MM.1S (cell line): ENCODE measurements around the gene RNF20.

ENCODE experiments used
- DNase-seq: peaks from one replicate; pipeline ENCODE4 v3.0.0-alpha.2; 2015
- H2AFZ ChIP-seq: fragments of 300-600 bp; sonication (generic); 2 replicates; pipeline ENCODE4 v1.6.0; 2016; ENCODE audit warnings: antibody characterized with exemption, low read length
- H3F3A ChIP-seq: fragments of 300-600 bp; sonication (generic); 2 replicates; pipeline ENCODE4 v1.6.1; 2016; ENCODE audit warnings: mild to moderate bottlenecking, antibody characterized with exemption, low read length, moderate library complexity, mixed read lengths; ENCODE audit not compliant: insufficient read depth
- H3K27ac ChIP-seq: fragments of 300-600 bp; sonication (generic); 2 replicates; pipeline ENCODE4 v1.5.1; 2016; ENCODE audit warnings: mild to moderate bottlenecking, low read length
- H3K27me3 ChIP-seq: fragments of 300-600 bp; sonication (generic); replicated peaks from 2 replicates; pipeline ENCODE4 v1.6.0; 2016; ENCODE audit warnings: low read length; ENCODE audit not compliant: insufficient read depth
- H3K36me3 ChIP-seq: fragments of 300-600 bp; sonication (generic); replicated peaks from 2 replicates; pipeline ENCODE4 v1.6.1; 2016; ENCODE audit warnings: mild to moderate bottlenecking, low read length, mixed read lengths; ENCODE audit not compliant: insufficient read depth
- H3K4me1 ChIP-seq: fragments of 300-600 bp; sonication (generic); 2 replicates; pipeline ENCODE4 v1.6.1; 2016; ENCODE audit warnings: low read length, mixed read lengths
- H3K4me2 ChIP-seq: fragments of 300-600 bp; sonication (generic); 2 replicates; pipeline ENCODE4 v1.6.0; 2016; ENCODE audit warnings: low read depth, low read length
- H3K4me3 ChIP-seq: fragments of 300-600 bp; sonication (generic); 2 replicates; pipeline ENCODE4 v1.5.1; 2016; ENCODE audit warnings: low read length, mixed read lengths
- H3K79me2 ChIP-seq: fragments of 300-600 bp; sonication (generic); 2 replicates; pipeline ENCODE4 v1.6.1; 2016; ENCODE audit warnings: mixed run types, low read length, mixed read lengths
- H3K9ac ChIP-seq: fragments of 300-600 bp; sonication (generic); 2 replicates; pipeline ENCODE4 v1.6.1; 2016; ENCODE audit warnings: low read length, mixed read lengths
- H3K9me2 ChIP-seq: fragments of 300-600 bp; sonication (generic); replicated peaks from 2 replicates; pipeline ENCODE4 v1.6.1; 2016; ENCODE audit warnings: mild to moderate bottlenecking, low read length, mixed read lengths; ENCODE audit not compliant: insufficient read depth
- H3K9me3 ChIP-seq: fragments of 300-600 bp; sonication (generic); replicated peaks from 2 replicates; pipeline ENCODE4 v1.6.1; 2016; ENCODE audit warnings: mild to moderate bottlenecking, low read length, mixed read lengths; ENCODE audit not compliant: insufficient read depth
- H4K20me1 ChIP-seq: fragments of 300-600 bp; sonication (generic); 2 replicates; pipeline ENCODE4 v1.6.1; 2016; ENCODE audit warnings: mild to moderate bottlenecking, low read length, moderate library complexity, mixed read lengths; ENCODE audit not compliant: insufficient read depth
- CTCF ChIP-seq: fragments of 300-600 bp; sonication (generic); IDR thresholded peaks from 2 replicates; pipeline ENCODE4 v1.5.1; 2016; ENCODE audit warnings: antibody characterized with exemption, low read length, mixed read lengths
- EZH2 ChIP-seq: fragments of 300-600 bp; sonication (generic); optimal IDR thresholded peaks from 2 replicates; pipeline ENCODE3; 2017; ENCODE audit warnings: low read depth, mild to moderate bottlenecking, antibody characterized with exemption, low read length, mixed read lengths
- EZH2phosphoT487 ChIP-seq: fragments of 300-600 bp; sonication (generic); IDR thresholded peaks from 2 replicates; pipeline ENCODE4 v1.6.1; 2018; ENCODE audit warnings: antibody characterized with exemption, low read length

Gene RNF20

DNA sequence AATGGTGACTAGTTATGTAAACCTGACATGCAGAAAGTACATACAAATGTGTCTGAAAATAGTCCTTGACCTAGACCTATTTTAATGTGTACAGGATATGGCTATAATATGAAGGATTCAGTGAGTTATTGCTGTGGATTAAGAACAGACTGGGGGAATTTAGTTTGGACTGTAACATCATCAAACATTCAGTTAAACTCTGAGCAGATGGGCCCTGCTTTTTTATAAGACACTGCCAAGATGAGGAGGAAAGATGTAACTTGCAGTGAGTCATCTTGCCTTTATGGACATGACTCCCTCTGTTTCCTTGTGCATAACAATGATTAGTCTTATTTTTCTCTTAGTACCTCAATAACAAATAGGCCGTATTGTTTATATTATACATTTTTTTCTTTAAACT is 48.9 kb downstream of the RNF20 start:
- H3K9ac ChIP-seq = no peak overlapping the region
- no peaks in the 10 kb centered on the region for H3K4me1 ChIP-seq
- no peaks in the 10 kb centered on the region for H3K27me3 ChIP-seq
- H3K36me3 ChIP-seq = no peaks in the 10 kb centered on the region
- no peak for TF ChIP-seq EZH2
- TF ChIP-seq EZH2phosphoT487 = no peak
- no peak for TF ChIP-seq CTCF
- no peaks in the 10 kb centered on the region for H3K9me2 ChIP-seq
- H4K20me1 ChIP-seq = no peaks in the 10 kb centered on the region
- H3K79me2 ChIP-seq = no peaks in the 10 kb centered on the region
- H2AFZ ChIP-seq = no peak overlapping the region
- H3K27ac ChIP-seq = no peak overlapping the region
- H3K4me3 ChIP-seq = no peak overlapping the region
- H3F3A ChIP-seq = no peaks in the 10 kb centered on the region
- H3K9me3 ChIP-seq = no peaks in the 10 kb centered on the region
- no peak overlapping the region for H3K4me2 ChIP-seq
- no peak for DNase-seq

DNA sequence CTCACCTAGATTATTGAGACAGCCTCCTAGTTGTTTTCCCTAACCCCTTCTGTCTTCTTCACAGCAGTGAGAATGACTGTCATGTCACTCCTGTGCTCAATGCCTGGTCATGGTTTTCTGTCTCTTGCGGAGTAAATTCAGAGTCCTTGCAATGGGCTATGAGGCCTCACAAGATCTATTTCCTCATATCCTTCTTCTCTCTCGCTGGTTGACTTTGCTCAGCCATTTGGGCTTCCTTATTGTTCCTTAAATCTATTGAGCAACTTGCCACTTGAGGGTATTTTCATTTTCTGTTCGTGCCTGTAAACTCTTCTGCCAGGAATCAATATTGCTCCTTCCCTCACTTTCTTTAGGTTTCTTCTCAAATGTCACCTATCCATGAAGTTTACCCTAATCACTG is 52.1 kb downstream of the RNF20 start:
- Histone ChIP-seq H3K9me2 (no peaks in the 10 kb centered on the region), H3K27me3 (no peaks in the 10 kb centered on the region), H3K79me2 (no peaks in the 10 kb centered on the region), H3K36me3 (no peaks in the 10 kb centered on the region), H3K4me2 (no peak overlapping the region), H2AFZ (no peak overlapping the region), H3K9ac (no peak overlapping the region), H3F3A (no peaks in the 10 kb centered on the region), H3K9me3 (no peaks in the 10 kb centered on the region), H3K4me3 (no peak overlapping the region), H3K4me1 (no peaks in the 10 kb centered on the region), H3K27ac (no peak overlapping the region), H4K20me1 (no peaks in the 10 kb centered on the region)
- no peak for DNase-seq
- no peak for TF ChIP-seq CTCF
- no peak for TF ChIP-seq EZH2
- no peak for TF ChIP-seq EZH2phosphoT487

DNA sequence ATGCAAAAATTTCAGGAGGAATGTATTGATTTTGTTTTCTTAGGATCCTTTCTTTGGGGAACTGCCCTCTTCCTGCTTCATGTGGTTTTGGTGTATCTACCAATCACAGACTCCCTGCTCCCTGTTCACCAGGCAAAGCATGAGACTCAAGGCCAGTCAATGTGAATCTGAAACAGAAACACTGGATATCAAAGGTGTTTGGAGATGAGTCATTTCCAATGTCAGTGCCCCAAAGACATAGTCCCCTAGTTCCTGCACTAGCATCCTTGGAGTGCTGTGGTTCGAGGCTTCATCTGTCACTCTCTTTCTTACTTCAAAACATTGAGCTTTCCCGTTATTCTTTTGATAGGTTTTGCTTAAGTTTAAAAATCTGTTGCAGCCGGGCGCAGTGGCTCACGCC is 53.0 kb downstream of the RNF20 start:
- H3K36me3 ChIP-seq = no peaks in the 10 kb centered on the region
- H3K4me1 ChIP-seq = no peaks in the 10 kb centered on the region
- H3K4me2 ChIP-seq = no peak overlapping the region
- H3F3A ChIP-seq = no peaks in the 10 kb centered on the region
- no peaks in the 10 kb centered on the region for H3K79me2 ChIP-seq
- H3K27ac ChIP-seq = no peak overlapping the region
- H3K4me3 ChIP-seq = no peak overlapping the region
- no peak overlapping the region for H3K9ac ChIP-seq
- TF ChIP-seq EZH2phosphoT487 (no peak), EZH2 (no peak), CTCF (no peak)
- H3K9me2 ChIP-seq = no peaks in the 10 kb centered on the region
- no peaks in the 10 kb centered on the region for H3K27me3 ChIP-seq
- H2AFZ ChIP-seq = no peak overlapping the region
- no peak for DNase-seq
- H3K9me3 ChIP-seq = no peaks in the 10 kb centered on the region
- H4K20me1 ChIP-seq = no peaks in the 10 kb centered on the region
